Heart right ventricle (tissue), 16 donors: ENCODE data around the gene ADRA1B. TPM values are rescaled to one million over a fixed set of nuclear protein-coding genes. Genes with fewer than 3 reads are reported as not detected.

Experiments
- ATAC-seq, 8 donors: fragments of 200-7000 bp; cut with Tn5 transposase; one replicate each; pipeline ENCODE4 v1.9.1; 2020; ENCODE audit warnings: mild to moderate bottlenecking in 8 of 8, moderate library complexity in 8 of 8, moderate number of reproducible peaks in 1 of 8
- DNase-seq, 2 donors: peaks; one replicate each; pipeline ENCODE4 v3.0.0-alpha.2; 2020
- H3K27ac ChIP-seq, 10 donors: fragments of 200-600 bp; sonication (generic) in 2 of 10; one replicate each; pipeline versions ENCODE4 v1.5.0 to v1.8.0; 2020 to 2022; ENCODE audit warnings: mild to moderate bottlenecking in 3 of 10
- H3K27me3 ChIP-seq, 7 donors: fragments of 200-600 bp; one replicate each; pipeline ENCODE4 v1.8.0; 2021 to 2022; ENCODE audit warnings: mild to moderate bottlenecking in 2 of 7
- H3K36me3 ChIP-seq, 9 donors: fragments of 200-600 bp; sonication (generic) in 1 of 9; one replicate each; pipeline versions ENCODE4 v1.5.0 to v1.8.0; 2020 to 2022; ENCODE audit warnings: mild to moderate bottlenecking in 2 of 9
- H3K4me1 ChIP-seq, 9 donors: fragments of 200-600 bp; sonication (generic) in 1 of 9; one replicate each; pipeline versions ENCODE4 v1.5.0 to v1.8.0; 2020 to 2022; ENCODE audit warnings: mild to moderate bottlenecking in 4 of 9
- H3K4me3 ChIP-seq, 10 donors: fragments of 200-600 bp; sonication (generic) in 2 of 10; one replicate each; pipeline versions ENCODE4 v1.5.0 to v1.8.0; 2020 to 2022; ENCODE audit warnings: mild to moderate bottlenecking in 7 of 10, moderate library complexity in 2 of 10
- H3K9me3 ChIP-seq, 11 donors: fragments of 200-600 bp in 10 of 11; sonication (generic) in 2 of 11; one replicate each; pipeline versions ENCODE4 v1.5.0 to v1.8.0; 2013 to 2022; ENCODE audit warnings: mild to moderate bottlenecking in 2 of 11, control low read depth in 1 of 11, moderate library complexity in 1 of 11
- CTCF ChIP-seq, 9 donors: fragments of 200-600 bp; sonication (generic) in 2 of 9; IDR thresholded peaks; one replicate each; pipeline versions ENCODE4 v1.5.0 to v1.8.0; 2021 to 2022; ENCODE audit warnings: antibody characterized with exemption in 9 of 9, mild to moderate bottlenecking in 5 of 9, moderate library complexity in 1 of 9
- WGBS, 2 donors: extraction: QIAGEN DNeasy Blood & Tissue Kit; methylation state at CpG; one replicate each; pipeline ENCODE4 v1.1.7; 2013; ENCODE audit warnings: inconsistent platforms in 1 of 2; 5-methylcytosine and 5-hydroxymethylcytosine counted together
- intact Hi-C, 10 donors: fragments of 100-400 bp; cut with DNase I; formaldehyde crosslinking; loops; one replicate each; pipeline versions ENCODE4 v1.11.1 to v1.14.2; 2022
- polyA plus RNA-seq, 2 donors: library from polyadenylated mRNA; stranded (reverse); fragments of 200-250 nt; gene quantifications; one replicate each; pipeline ENCODE4 v1.2.3, GENCODE V29; 2013
- total RNA-seq, 10 donors: library from RNA; stranded (reverse); fragmentation: NEBNext Ultra II Directional in 3 of 10; extraction: Animal tissue kit (Norgen Biotek cat#: 25700) in 3 of 10; gene quantifications; one replicate each; pipeline versions ENCODE4 v1.2.1 to v1.2.4, GENCODE V29; 2021 to 2023
- donor health status: Arrhythmogenic right ventricular cardiomyopathy.
- donor health status: ischemic (EF 13 %, LVEDD 7.1; RV severe dilation, severe dysfunction).
- donor health status: healthy with polysubstance abuse.
- donor health status: DM: no; HTN: yes; CAD: no.
- donor health status: DM: no; HTN: no; CAD: no.
- donor health status: ischemic (EF 25% LVEDD 6.9; RV normal size, moderate dysfunction).
- donor health status: ischemic (EF 25% LVEDD 5.7; RV mildly dilated, moderate dysfunction).
- donor health status: healthy.
- donor health status: DM: yes; HTN: yes; CAD: no.
- donor health status: Ischemic cardiomyopathy.
- donor health status: ischemic (EF 35%, LVEDD 5.7; RV mildly dilated, moderate dysfunction).
- donor health status: nonischemic (EF 11% LVEDD 7.7; RV severe dilation, severe dysfunction).
- donor health status: DM: yes; HTN: yes; CAD: no.
- donor health status: PGD.
- donor health status: ischemic (EF 29% LVEDD 5.4; RV normal size, mild dysfunction).
- donor health status: nonischemic (EF 23%, LVEDD 6.1; RV moderate dilation, normal function).

ADRA1B gene
- total and polyA plus RNA-seq, 12 donors: 0.44 to 4.1 (median 1.8) TPM

GRCh38 chr5:159883522-159883950 lies 32.7 kb upstream of the ADRA1B start:
- Histone ChIP-seq H3K36me3 (no peaks in the 10 kb centered on the region), H3K4me1 (peaks cover 0 to 12% (median 10%) of the 10 kb centered on the region in 9 donors), H3K9me3 (no peaks in the 10 kb centered on the region), H3K4me3 (no peak overlapping the region), H3K27me3 (no peaks in the 10 kb centered on the region), H3K27ac (no peak overlapping the region)
- DNase-seq: no peak
- intact Hi-C loops: no loop called here
- TF ChIP-seq CTCF (IDR thresholded peaks at IDR 0.05): no peak
- ATAC-seq: peak in 2 of 8 donors; percentile 8 to 46

- intact Hi-C loops: no loop called here
- DNase-seq (no peak), ATAC-seq (no peak)
- Histone ChIP-seq H3K36me3 (no peaks in the 10 kb centered on the region), H3K27me3 (no peaks in the 10 kb centered on the region), H3K4me3 (no peak overlapping the region), H3K9me3 (no peaks in the 10 kb centered on the region), H3K27ac (no peak overlapping the region), H3K4me1 (no peaks in the 10 kb centered on the region)
- no peak for TF ChIP-seq CTCF (IDR thresholded peaks at IDR 0.05)
Observed at GRCh38 chr5:159884917-159885620, 31.2 kb upstream of the ADRA1B start.

- Histone ChIP-seq H3K4me3 (no peak overlapping the region), H3K9me3 (no peaks in the 10 kb centered on the region), H3K4me1 (no peaks in the 10 kb centered on the region), H3K36me3 (no peaks in the 10 kb centered on the region), H3K27ac (no peak overlapping the region), H3K27me3 (no peaks in the 10 kb centered on the region)
- TF ChIP-seq CTCF (IDR thresholded peaks at IDR 0.05): no peak
- intact Hi-C loops: no loop called here
- DNase-seq (no peak), ATAC-seq (no peak)
- 93 to 94% methylated on average over 1 of the region's 1 CpG for WGBS, 2 donors
Observed at GRCh38 chr5:159886296-159886695, 30.0 kb upstream of the ADRA1B start.

- Histone ChIP-seq H3K4me1 (no peaks in the 10 kb centered on the region), H3K9me3 (no peaks in the 10 kb centered on the region), H3K36me3 (no peaks in the 10 kb centered on the region), H3K27me3 (no peaks in the 10 kb centered on the region), H3K27ac (no peak overlapping the region), H3K4me3 (no peak overlapping the region)
- no peak for ATAC-seq
- WGBS, 2 donors: 36 to 50% methylated on average over 1 of the region's 1 CpG
- no peak for DNase-seq
- intact Hi-C loops: no loop called here
- TF ChIP-seq CTCF (IDR thresholded peaks at IDR 0.05): no peak
Observed at GRCh38 chr5:159887050-159887449, 29.2 kb upstream of the ADRA1B start.
